HG03108 (cell line): ENCODE results near the gene ARHGEF3.
"Not testable (repeated sequence)": the region's sequence is repeated elsewhere in the genome, so short reads cannot be mapped to it uniquely, and the experiment has no call there.

ENCODE experiments used
- ATAC-seq: cut with Tn5 transposase; IDR thresholded peaks from one replicate; pipeline ENCODE4 v1.9.1; 2021; ENCODE audit warnings: moderate library complexity; ENCODE audit not compliant: unreplicated experiment

Gene ARHGEF3

GRCh38 chr3:56772952-56773938 lies 28.5 kb downstream of the ARHGEF3 start:
- ATAC-seq = no peak

- ATAC-seq = no peak
These were observed 30.4 kb downstream of the ARHGEF3 start for GRCh38 chr3:56771376-56771775.

GRCh38 chr3:56769116-56769707 lies 32.5 kb downstream of the ARHGEF3 start:
- ATAC-seq = no peak

- no peak for ATAC-seq
These were observed 36.7 kb downstream of the ARHGEF3 start for GRCh38 chr3:56764904-56765547.

GRCh38 chr3:56764184-56764583 lies 37.6 kb downstream of the ARHGEF3 start:
- no peak for ATAC-seq

- no peak for ATAC-seq
These were observed 38.5 kb downstream of the ARHGEF3 start for GRCh38 chr3:56763233-56763632.

GRCh38 chr3:56762718-56763117 lies 39.0 kb downstream of the ARHGEF3 start:
- no peak for ATAC-seq

GRCh38 chr3:56761887-56762651 lies 39.7 kb downstream of the ARHGEF3 start:
- ATAC-seq = no peak

GRCh38 chr3:56761023-56761422 lies 40.7 kb downstream of the ARHGEF3 start:
- ATAC-seq = no peak

- ATAC-seq = no peak
These were observed 42.2 kb downstream of the ARHGEF3 start for GRCh38 chr3:56759532-56759931.

- ATAC-seq = peak; percentile 73
These were observed 43.2 kb downstream of the ARHGEF3 start for GRCh38 chr3:56758539-56758981.

GRCh38 chr3:56758042-56758441 lies 43.7 kb downstream of the ARHGEF3 start:
- not testable (repeated sequence) for ATAC-seq

GRCh38 chr3:56754741-56755417 lies 46.9 kb downstream of the ARHGEF3 start:
- peak; percentile 30 for ATAC-seq

GRCh38 chr3:56753206-56753820 lies 48.4 kb downstream of the ARHGEF3 start:
- ATAC-seq = peak; percentile 76

- ATAC-seq = no peak
These were observed 50.6 kb downstream of the ARHGEF3 start for GRCh38 chr3:56751056-56751707.

- no peak for ATAC-seq
These were observed 53.0 kb downstream of the ARHGEF3 start for GRCh38 chr3:56748663-56749231.

GRCh38 chr3:56747150-56747549 lies 54.6 kb downstream of the ARHGEF3 start:
- no peak for ATAC-seq

GRCh38 chr3:56744016-56744415 lies 57.7 kb downstream of the ARHGEF3 start:
- no peak for ATAC-seq

- no peak for ATAC-seq
These were observed 58.9 kb downstream of the ARHGEF3 start for GRCh38 chr3:56742887-56743286.
